Measurements from ENCODE around the gene PIP5K1B.
"Not testable (repeated sequence)": the region's sequence is repeated elsewhere in the genome, so short reads cannot be mapped to it uniquely, and the experiment has no call there.

PIP5K1B gene

GRCh38 chr9:68697851-68698250, 7.2 kb upstream of the PIP5K1B start:
- TF ChIP-seq, protein P1, sequence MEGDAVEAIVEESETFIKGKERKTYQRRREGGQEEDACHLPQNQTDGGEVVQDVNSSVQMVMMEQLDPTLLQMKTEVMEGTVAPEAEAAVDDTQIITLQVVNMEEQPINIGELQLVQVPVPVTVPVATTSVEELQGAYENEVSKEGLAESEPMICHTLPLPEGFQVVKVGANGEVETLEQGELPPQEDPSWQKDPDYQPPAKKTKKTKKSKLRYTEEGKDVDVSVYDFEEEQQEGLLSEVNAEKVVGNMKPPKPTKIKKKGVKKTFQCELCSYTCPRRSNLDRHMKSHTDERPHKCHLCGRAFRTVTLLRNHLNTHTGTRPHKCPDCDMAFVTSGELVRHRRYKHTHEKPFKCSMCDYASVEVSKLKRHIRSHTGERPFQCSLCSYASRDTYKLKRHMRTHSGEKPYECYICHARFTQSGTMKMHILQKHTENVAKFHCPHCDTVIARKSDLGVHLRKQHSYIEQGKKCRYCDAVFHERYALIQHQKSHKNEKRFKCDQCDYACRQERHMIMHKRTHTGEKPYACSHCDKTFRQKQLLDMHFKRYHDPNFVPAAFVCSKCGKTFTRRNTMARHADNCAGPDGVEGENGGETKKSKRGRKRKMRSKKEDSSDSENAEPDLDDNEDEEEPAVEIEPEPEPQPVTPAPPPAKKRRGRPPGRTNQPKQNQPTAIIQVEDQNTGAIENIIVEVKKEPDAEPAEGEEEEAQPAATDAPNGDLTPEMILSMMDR (IDR thresholded peaks at IDR 0.05; ENCODE audit: control insufficient read depth, insufficient read depth, low read depth, low read length, missing control alignments), result no peak
- DNase-seq (ENCODE audit: low read depth), result no peak
- H3K4me3 ChIP-seq (ENCODE audit: control insufficient read depth, low read depth, low read length), result no peak overlapping the region

DNA sequence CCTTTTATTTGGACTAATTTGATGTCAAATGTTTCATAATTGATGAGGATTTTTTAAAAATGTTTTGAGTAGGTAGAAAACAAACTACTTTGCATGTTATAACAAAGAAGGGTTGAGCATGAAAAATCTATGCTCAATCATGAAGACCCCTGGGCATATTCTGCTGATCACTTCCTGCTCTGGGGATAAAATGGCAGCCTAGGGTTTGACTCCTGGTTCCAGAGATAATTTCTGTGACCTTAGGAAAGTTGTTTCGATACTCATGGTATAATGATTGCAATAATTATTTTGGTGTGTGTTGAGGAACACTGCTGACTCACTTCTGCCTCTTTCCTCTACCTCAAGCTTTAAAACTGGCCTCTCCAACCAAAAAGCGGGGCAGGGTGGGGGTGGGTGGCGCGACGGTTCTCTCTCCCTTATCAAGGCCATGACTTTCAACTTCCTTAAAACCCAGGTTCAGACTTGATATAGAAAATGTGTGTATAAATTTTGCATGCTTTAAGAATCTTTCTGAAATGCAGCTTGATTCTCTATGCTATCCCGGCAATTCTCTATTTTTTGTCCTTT, 6.0 kb upstream of the PIP5K1B start:
- H3K4me3 ChIP-seq (ENCODE audit: control insufficient read depth, low read depth, low read length), result no peak overlapping the region
- TF ChIP-seq, protein P1 (IDR thresholded peaks at IDR 0.05; ENCODE audit: control insufficient read depth, insufficient read depth, low read depth, low read length, missing control alignments), result no peak
- no peak for DNase-seq (ENCODE audit: low read depth)

DNA sequence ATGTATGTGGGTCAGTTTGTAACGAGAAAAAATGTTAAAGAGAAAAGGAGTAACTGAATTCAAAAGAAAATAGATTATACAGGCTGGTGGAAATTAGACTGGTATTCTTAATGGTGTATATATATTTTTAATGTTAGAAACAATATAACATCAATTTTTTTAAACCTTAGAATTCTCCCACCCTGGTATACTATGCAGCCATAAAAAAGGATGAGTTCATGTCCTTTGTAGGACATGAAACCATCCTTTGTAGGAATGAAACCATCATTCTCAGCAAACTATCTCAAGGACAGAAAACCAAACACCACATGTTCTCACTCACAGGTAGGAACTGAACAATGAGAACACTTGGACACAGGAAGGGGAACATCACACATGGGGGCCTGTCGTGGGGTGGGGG, 5.4 kb upstream of the PIP5K1B start:
- not testable (repeated sequence) for DNase-seq (ENCODE audit: low read depth); H3K4me3 ChIP-seq (ENCODE audit: control insufficient read depth, low read depth, low read length)

DNA sequence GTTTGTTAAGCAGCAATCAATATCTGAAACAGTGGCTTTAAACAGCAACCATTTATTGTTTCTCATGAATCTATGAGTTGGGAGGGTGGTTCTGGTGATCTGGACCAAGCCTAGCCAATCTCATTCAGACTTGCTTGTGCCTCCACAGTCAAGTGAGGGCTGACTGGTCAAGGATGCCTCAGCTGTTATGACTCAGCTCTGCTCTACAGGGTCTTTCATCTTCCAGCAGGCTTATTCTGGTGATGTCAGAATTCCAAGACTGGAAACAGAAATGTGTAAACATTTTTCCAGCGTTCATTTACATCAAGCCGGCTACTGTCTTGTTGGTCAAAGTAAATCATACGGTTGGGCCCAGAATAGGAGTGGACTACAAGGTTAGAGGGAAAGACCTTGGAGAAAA, 2.5 kb upstream of the PIP5K1B start:
- DNase-seq (ENCODE audit: low read depth), result no peak
- H3K4me3 ChIP-seq (ENCODE audit: control insufficient read depth, low read depth, low read length), result no peak overlapping the region
- TF ChIP-seq, protein P1 (IDR thresholded peaks at IDR 0.05; ENCODE audit: control insufficient read depth, insufficient read depth, low read depth, low read length, missing control alignments), result no peak

GRCh38 chr9:68703672-68704071, 1.4 kb upstream of the PIP5K1B start:
- TF ChIP-seq, protein P1 (IDR thresholded peaks at IDR 0.05; ENCODE audit: control insufficient read depth, insufficient read depth, low read depth, low read length, missing control alignments), result no peak
- no peak overlapping the region for H3K4me3 ChIP-seq (ENCODE audit: control insufficient read depth, low read depth, low read length)
- no peak for DNase-seq (ENCODE audit: low read depth)

DNA sequence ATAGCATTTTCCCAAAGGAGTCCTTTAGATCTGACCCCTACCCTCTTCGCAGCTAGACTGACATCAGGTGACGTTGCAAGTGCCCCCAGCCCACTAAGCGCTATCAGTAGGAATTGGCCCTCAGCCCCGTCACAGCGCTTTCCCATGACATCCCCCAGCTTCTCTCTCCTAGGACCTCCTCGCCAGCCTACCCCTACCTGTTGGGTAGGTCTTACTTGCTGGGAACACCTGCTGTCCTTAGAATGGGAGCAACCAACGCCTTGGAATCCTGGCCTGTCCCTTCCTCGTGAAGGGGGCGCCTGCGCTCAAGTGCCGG, 584 bp upstream of the PIP5K1B start:
- TF ChIP-seq, protein P1 (IDR thresholded peaks at IDR 0.05; ENCODE audit: control insufficient read depth, insufficient read depth, low read depth, low read length, missing control alignments), result no peak
- no peak for DNase-seq (ENCODE audit: low read depth)
- no peak overlapping the region for H3K4me3 ChIP-seq (ENCODE audit: control insufficient read depth, low read depth, low read length)

- DNase-seq (ENCODE audit: low read depth), result no peak
- peak overlapping the region; percentile 29 for H3K4me3 ChIP-seq (ENCODE audit: control insufficient read depth, low read depth, low read length)
- TF ChIP-seq, protein P1 (IDR thresholded peaks at IDR 0.05; ENCODE audit: control insufficient read depth, insufficient read depth, low read depth, low read length, missing control alignments), result no peak
Measured at GRCh38 chr9:68705531-68706362, 707 bp downstream of the PIP5K1B start.

Measured in AG09309 (cell line).